Measurements from ENCODE around the gene NPR2. TPM values are rescaled to one million over a fixed set of nuclear protein-coding genes. Genes with fewer than 3 reads are reported as not detected.

The NPR2 gene
- total RNA-seq, 1 experiment from 2014 or later, result 18.8 TPM

DNA sequence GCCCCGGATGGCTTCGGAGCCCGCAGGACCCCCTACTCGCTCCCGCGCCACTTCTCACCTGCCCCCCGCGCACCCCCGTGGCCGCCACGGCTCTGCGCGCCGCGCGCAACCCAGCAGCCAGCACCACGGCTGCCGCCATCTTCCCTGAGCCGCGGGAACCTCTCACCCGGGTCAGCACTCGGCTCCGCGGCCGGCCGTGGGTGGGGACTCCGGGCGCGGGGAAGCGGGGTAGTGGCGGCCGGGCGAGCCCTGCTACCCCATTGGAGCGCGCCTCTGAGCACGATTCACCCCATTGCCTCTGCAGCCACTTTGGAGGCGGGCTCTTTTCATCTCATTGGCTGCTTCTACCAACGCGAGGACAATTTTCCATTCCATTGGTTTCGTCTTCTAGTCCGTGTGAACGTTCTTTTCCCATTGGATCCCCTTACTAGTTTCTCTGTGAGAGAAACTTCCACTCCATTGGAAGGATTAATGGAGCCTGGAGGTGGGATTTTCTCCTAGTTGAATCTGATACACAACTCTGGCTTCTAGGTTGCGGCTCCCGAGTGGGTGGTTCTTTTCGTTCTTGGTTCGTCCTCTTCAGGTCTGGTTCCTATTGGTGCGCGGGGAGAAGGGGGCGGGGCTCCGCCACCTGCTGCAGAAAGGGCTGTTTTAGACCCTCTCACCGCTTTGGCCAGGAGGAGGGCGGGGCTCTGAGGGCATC, 23.6 kb downstream of the NPR2 start, which contains the start of gene HINT2:
Gene HINT2 (minus strand): TSS at position 202 of the 703 bp plus-strand sequence. CDS start 63 bp downstream, at position 139.
- Histone ChIP-seq H3K27ac (ENCODE audit: low read depth, low read length) (peak within 1 kb of the TSS; percentile 97), H3K36me3 (ENCODE audit: control insufficient read depth in 1 of 2, insufficient read depth in 2 of 2, low read length in 2 of 2) (no peaks in the 10 kb centered on the region), H3K4me1 (ENCODE audit: control insufficient read depth in 1 of 2, insufficient read depth in 2 of 2, low read length in 2 of 2) (peaks cover 7 to 17% of the 10 kb centered on the region in 2 experiments; a peak in 3 of 4 replicates), H3K9me2 (ENCODE audit: insufficient read depth) (no peaks in the 10 kb centered on the region), H3K4me3 (replicated peaks in 1 of 2; ENCODE audit: low read depth in 1 of 2, low read length in 2 of 2) (peak within 1 kb of the TSS; percentile 86 to 88), H2AFZ (ENCODE audit: low read depth, low read length, poor library complexity, severe bottlenecking) (peak within 1 kb of the TSS; percentile 99), H3K9ac (ENCODE audit: low read length) (peak within 1 kb of the TSS; percentile 95), H3K9me3 (ENCODE audit: control insufficient read depth in 1 of 2, insufficient read depth in 1 of 2, low read depth in 1 of 2, low read length in 2 of 2) (no peaks in the 10 kb centered on the region), H4K20me1 (ENCODE audit: insufficient read depth) (no peaks in the 10 kb centered on the region), H3K27me3 (ENCODE audit: insufficient read depth, low read length) (no peaks in the 10 kb centered on the region), H3K4me2 (ENCODE audit: low read length) (peak within 1 kb of the TSS; percentile 89), H3K79me2 (ENCODE audit: insufficient read depth, low read length) (no peaks in the 10 kb centered on the region)
- intact Hi-C loops (cut with micrococcal nuclease), result no loop called here
- peak; percentile 98 for DNase-seq (ENCODE audit: low read depth, low spot score)
- no peak for TF ChIP-seq EZH2phosphoT487 (IDR thresholded peaks at IDR 0.05; ENCODE audit: borderline replicate concordance)
- TF ChIP-seq YY1 (IDR thresholded peaks at IDR 0.05; ENCODE audit: extremely low read depth, insufficient replicate concordance, low read depth, low read length), result peak; percentile 83
- peak; percentile 92 for TF ChIP-seq SP1 (IDR thresholded peaks at IDR 0.05; ENCODE audit: low read depth)
- TF ChIP-seq EGR1 (IDR thresholded peaks at IDR 0.05; ENCODE audit: low read depth), result peak; percentile 58; the same call in 1 of the 2 replicates
- TF ChIP-seq POLR2A (IDR thresholded peaks at IDR 0.05; ENCODE audit: borderline replicate concordance, extremely low read depth, insufficient read depth, insufficient read length), result peak; percentile 77
- peak; percentile 92 for TF ChIP-seq POLR2AphosphoS5 (IDR thresholded peaks at IDR 0.05; ENCODE audit: low read depth, low read length)
- ChIA-PET RAD21 (ENCODE audit: low non-redundant PET in 1 of 2, low total read pairs in 2 of 2, uncharacterized antibody in 2 of 2, unreplicated experiment in 2 of 2) (no interaction called here), POLR2A (interaction anchor here (1.3 kb wide), 1 partner anchor 67 kb away, joined by 3 read pairs; no protein-coding TSS in a partner anchor), CTCF (interaction anchor here (1.0 to 2.1 kb wide), 5 partner anchors 11 to 154 kb away, joined by 3 to 13 read pairs (median 7); no protein-coding TSS in a partner anchor)
- no TSS peak for BruUV-seq (replicated peaks)
- ATAC-seq, result peak; percentile 90

DNA sequence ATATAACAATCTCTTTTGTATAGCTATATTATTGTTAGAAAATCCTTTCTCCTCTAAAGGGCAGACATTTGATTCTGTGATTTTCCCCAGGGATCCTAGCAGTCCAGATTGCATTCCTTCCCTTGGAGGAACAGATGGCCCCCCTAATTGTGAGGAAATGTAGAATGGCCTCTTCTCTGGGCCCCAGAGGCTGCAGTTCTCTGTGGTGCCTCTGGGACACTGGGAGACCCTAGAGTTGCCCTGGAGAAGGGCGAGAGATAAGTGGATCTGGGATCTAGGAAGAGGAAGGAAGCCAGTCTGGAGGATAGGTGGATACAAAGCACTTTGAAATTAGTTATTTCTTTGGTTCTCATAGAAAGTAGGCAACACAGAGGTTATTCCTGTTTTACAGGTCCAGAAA, 25.3 kb downstream of the NPR2 start:
- no peak overlapping the region for H3K9ac ChIP-seq (ENCODE audit: low read length)
- BruUV-seq (replicated peaks), result no TSS peak
- no peaks in the 10 kb centered on the region for H3K9me3 ChIP-seq (ENCODE audit: control insufficient read depth in 1 of 2, insufficient read depth in 1 of 2, low read depth in 1 of 2, low read length in 2 of 2)
- TF ChIP-seq, protein P1, sequence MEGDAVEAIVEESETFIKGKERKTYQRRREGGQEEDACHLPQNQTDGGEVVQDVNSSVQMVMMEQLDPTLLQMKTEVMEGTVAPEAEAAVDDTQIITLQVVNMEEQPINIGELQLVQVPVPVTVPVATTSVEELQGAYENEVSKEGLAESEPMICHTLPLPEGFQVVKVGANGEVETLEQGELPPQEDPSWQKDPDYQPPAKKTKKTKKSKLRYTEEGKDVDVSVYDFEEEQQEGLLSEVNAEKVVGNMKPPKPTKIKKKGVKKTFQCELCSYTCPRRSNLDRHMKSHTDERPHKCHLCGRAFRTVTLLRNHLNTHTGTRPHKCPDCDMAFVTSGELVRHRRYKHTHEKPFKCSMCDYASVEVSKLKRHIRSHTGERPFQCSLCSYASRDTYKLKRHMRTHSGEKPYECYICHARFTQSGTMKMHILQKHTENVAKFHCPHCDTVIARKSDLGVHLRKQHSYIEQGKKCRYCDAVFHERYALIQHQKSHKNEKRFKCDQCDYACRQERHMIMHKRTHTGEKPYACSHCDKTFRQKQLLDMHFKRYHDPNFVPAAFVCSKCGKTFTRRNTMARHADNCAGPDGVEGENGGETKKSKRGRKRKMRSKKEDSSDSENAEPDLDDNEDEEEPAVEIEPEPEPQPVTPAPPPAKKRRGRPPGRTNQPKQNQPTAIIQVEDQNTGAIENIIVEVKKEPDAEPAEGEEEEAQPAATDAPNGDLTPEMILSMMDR (IDR thresholded peaks at IDR 0.05 in 2 of 3, conservative IDR thresholded peaks at IDR 0.05 in 1 of 3; ENCODE audit: borderline replicate concordance in 1 of 3, insufficient read depth in 1 of 3, low read depth in 2 of 3, low read length in 2 of 3), result peak in 2 of 3 experiments; percentile 37 to 46; a peak in 4 of 6 replicates
- no peak for TF ChIP-seq EZH2 (IDR thresholded peaks at IDR 0.05)
- peaks cover 7 to 17% of the 10 kb centered on the region in 2 experiments; a peak in 3 of 4 replicates for H3K4me1 ChIP-seq (ENCODE audit: control insufficient read depth in 1 of 2, insufficient read depth in 2 of 2, low read length in 2 of 2)
- H3K79me2 ChIP-seq (ENCODE audit: insufficient read depth, low read length), result no peaks in the 10 kb centered on the region
- no peak overlapping the region for H3K27ac ChIP-seq (ENCODE audit: low read depth, low read length)
- H3K9me2 ChIP-seq (ENCODE audit: insufficient read depth), result no peaks in the 10 kb centered on the region
- intact Hi-C loops (cut with micrococcal nuclease), result no loop called here
- no peaks in the 10 kb centered on the region for H4K20me1 ChIP-seq (ENCODE audit: insufficient read depth)
- ChIA-PET POLR2A (no interaction called here), CTCF (no interaction called here), RAD21 (ENCODE audit: low non-redundant PET in 1 of 2, low total read pairs in 2 of 2, uncharacterized antibody in 2 of 2, unreplicated experiment in 2 of 2) (no interaction called here)
- no peak overlapping the region for H3K4me2 ChIP-seq (ENCODE audit: low read length)
- no peak for ATAC-seq
- no peaks in the 10 kb centered on the region for H3K36me3 ChIP-seq (ENCODE audit: control insufficient read depth in 1 of 2, insufficient read depth in 2 of 2, low read length in 2 of 2)
- no peaks in the 10 kb centered on the region for H3K27me3 ChIP-seq (ENCODE audit: insufficient read depth, low read length)
- H3K4me3 ChIP-seq (replicated peaks in 1 of 2; ENCODE audit: low read depth in 1 of 2, low read length in 2 of 2), result no peak overlapping the region
- no peak overlapping the region for H2AFZ ChIP-seq (ENCODE audit: low read depth, low read length, poor library complexity, severe bottlenecking)
- DNase-seq (ENCODE audit: low read depth, low spot score), result no peak
